Measurements from ENCODE around the gene SMCR8.

DNA sequence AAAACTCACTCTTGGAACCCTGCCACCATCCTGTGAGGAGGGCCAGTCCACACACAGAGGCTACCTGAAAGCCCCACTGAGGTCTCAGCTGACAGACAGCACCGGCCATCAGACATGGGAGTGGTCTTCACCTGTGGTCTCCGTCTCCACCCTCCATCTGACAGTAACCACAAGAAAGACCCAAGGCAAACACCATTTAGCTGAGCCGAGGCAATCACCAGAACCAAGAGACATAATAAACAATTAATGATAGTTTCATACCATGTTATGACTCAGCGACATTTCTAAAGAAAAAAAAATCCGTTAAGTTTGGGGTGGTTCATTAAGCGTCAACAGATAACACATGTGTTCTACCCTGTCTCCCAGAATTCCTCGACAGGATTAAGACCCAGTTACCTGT, 56.4 kb downstream of the SMCR8 start:
- TF ChIP-seq, protein P1, sequence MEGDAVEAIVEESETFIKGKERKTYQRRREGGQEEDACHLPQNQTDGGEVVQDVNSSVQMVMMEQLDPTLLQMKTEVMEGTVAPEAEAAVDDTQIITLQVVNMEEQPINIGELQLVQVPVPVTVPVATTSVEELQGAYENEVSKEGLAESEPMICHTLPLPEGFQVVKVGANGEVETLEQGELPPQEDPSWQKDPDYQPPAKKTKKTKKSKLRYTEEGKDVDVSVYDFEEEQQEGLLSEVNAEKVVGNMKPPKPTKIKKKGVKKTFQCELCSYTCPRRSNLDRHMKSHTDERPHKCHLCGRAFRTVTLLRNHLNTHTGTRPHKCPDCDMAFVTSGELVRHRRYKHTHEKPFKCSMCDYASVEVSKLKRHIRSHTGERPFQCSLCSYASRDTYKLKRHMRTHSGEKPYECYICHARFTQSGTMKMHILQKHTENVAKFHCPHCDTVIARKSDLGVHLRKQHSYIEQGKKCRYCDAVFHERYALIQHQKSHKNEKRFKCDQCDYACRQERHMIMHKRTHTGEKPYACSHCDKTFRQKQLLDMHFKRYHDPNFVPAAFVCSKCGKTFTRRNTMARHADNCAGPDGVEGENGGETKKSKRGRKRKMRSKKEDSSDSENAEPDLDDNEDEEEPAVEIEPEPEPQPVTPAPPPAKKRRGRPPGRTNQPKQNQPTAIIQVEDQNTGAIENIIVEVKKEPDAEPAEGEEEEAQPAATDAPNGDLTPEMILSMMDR (IDR thresholded peaks at IDR 0.05; ENCODE audit: insufficient read depth, low read depth, low read length) = no peak
- TF ChIP-seq EZH2 (IDR thresholded peaks at IDR 0.05; ENCODE audit: insufficient read depth, low read length) = no peak
